HG03432 (cell line): ENCODE results near the gene SCAANT1.

Source experiments
- ATAC-seq: cut with Tn5 transposase; IDR thresholded peaks from one replicate; pipeline ENCODE4 v1.9.1; 2021; ENCODE audit warnings: mild to moderate bottlenecking, moderate library complexity; ENCODE audit not compliant: unreplicated experiment

SCAANT1 gene

DNA sequence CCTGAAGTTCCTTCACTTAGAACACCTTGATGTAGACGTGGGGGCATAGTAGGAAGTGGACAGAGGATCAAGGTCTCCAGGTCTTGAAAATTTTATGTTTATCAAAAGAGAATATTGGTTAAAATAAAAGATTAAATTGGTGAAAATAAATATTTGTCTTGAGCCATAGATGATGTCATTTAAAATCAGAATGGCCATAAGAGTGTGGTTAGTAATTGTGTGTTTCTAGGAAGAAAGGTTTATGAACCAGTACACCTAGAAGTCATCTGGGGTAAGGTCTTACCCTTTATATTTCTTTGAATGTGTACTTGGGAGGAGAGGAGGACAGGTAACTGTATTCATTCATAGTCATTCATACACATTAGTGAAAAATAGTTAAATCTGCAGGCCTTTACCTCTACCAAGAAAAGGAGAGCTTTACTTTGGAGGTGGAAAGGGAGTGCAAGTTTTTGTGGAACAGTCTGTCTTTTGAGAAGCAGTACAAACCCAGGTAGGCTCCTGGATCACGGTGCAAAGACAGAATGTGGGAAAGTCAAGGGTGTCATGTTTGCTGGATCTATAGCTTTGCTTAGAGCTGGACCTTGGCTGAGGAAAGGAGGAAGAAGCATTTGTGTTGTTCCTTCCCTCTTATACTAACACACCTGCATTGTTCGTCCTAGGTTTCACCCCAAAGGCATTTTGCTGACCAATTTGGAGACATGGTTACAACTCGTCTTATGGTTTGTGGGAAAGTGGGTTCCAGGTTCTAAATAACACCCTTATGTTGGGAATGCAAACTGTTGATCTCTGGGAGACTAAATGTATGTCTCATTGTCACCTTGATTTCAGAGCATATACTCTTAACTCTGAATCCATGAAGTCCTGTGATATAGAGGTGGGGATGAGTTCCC is 6.2 kb downstream of the SCAANT1 start:
- ATAC-seq = no peak

DNA sequence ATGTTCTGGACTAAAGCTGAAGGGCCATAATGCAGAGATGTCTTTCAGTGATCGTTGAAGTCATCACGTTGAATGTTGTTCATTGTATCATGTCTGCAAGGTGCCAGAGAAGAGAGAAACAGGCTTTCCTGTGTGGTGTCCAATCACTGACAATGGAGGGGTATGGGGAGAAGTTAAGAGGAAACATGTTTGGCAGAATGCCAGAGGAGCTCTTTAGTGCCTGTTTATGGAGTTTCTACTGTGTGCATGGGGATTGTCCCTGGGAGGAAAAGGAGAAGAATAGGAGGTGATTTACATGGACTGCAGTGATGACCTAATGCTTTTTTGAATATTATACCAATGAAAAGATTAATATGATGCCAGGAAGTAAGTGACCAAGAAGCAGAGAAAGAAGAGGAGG is 11.7 kb downstream of the SCAANT1 start:
- ATAC-seq = no peak

DNA sequence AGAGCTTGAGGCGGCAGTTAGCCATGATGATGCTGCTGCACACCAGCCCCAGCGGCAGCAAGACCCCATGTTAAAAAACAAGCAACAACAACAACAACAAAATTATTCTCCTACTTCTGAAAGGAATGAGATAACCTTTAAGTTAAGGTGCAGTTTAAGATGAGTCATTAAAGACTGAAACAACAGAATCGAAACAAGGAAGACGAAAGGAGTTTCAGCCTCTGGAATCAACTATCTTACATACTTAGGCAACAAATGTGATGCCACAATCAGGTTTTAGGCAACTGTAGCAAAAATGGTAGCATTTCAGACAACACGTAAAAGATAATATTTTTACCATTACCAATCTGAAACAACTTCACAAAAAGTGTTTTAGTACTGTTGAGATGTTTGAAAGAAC is 12.2 kb downstream of the SCAANT1 start:
- no peak for ATAC-seq

DNA sequence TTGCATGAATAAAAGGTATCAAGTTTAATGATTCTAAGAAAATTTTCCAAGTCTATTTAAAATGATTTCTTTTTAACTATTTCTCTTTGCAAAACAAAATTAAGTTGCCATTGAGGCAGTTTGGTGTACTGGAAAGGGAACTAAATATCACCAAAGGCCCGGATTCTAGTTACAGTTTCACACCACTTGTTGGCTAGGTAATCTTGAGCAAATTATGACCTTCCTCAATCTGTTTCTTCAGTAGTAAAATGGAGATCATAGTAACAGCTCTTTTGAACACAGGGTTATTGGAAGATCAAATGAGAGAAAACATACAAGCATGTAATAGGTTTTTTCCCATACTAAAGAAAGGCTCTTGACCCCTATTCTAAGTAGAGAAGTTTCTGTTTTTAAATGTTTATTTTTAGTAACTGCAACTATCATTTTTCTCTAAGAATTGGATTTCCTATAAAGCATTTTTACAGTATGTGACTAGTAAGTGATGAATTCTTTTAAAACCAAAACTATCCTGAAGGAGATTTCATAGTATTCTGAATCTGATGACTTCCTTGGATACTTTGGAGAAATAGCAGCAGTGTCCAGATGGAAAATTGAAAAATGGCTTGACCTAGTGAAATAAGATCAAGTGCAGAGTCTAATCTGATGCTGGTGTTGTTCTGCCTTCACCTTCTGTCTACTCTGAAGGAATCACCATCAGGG is 15.7 kb downstream of the SCAANT1 start:
- ATAC-seq = peak; percentile 76

DNA sequence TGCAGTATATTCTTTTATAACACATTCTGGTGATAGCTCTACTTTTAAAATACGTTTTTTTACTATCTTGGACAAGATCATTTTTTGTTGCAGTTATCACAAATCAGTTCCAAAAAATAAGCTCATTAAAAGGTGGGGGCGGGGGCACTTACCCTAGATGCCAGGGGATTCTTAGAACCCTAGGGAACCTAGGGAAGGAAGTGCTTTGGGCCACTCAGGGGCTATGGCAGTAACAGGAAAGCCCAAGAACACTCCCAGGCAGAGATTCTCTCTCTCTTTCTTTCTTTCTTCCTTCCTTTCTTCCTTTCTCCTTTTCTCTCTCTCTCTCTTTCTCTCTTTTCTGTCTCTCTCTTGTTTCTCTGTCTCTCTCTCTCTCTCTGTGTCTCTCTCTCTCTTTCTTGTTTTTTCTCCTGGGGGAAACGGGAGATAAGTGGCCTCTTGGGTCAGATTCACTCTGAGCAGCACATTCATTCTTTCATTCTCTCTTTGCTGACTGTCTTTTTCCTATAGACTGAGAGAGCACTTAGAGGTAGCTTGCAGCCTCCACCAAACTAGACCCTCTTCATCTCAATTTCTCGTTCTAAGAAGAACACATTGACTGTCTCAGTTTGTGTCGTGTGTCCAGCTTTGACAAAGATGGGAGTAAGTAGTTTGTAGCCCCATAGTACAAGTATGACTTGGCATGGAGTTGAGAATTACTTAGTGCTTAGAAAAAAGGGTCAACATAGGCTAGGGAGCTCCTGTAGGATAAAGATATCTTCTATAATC is 16.6 kb downstream of the SCAANT1 start:
- ATAC-seq = peak; percentile 35

DNA sequence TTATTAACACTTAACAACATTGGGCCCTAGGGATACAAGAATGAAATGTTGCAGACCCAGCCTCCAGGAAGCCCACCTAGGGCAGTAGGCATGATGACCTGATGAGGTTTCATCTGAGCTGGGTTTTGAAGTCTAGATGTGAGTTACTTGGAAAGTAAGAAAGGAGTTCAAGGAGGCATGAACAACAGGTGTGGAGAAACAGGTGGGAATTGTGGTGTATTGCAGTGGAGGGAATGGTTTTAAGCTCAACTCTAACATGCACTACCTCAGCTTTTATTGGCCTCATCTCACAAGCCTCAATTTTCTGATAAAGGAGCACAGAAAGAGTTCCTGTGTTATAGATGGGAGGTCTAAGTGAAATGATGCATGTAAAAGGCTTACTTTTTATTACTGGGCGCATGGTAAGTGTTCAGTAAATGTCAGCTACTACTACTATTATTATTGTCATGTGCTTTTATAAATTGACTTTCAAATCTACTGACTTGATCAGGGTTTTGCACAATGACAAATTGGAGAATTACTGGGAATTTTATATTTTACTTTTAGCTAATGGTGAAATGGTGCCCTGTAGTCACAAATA is 19.3 kb downstream of the SCAANT1 start:
- ATAC-seq = no peak

DNA sequence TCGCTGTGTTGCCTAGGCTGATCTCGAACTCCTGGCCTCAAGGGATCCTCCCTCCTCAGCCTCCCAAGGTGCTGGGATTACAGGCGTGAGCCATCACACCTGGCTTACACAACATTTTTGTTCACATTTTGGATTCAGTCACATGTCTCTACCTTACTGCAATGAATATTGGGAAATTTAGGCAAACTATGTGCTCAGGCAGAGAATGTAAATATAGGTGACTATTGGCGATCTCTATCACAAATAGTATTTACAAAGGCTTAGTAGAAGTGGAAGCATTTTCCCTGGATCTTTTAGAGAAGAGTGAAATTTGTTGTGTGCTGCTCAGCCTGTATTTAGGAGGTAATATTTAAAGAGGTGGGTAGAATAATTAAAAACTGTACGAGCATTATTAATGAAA is 20.7 kb downstream of the SCAANT1 start:
- no peak for ATAC-seq

DNA sequence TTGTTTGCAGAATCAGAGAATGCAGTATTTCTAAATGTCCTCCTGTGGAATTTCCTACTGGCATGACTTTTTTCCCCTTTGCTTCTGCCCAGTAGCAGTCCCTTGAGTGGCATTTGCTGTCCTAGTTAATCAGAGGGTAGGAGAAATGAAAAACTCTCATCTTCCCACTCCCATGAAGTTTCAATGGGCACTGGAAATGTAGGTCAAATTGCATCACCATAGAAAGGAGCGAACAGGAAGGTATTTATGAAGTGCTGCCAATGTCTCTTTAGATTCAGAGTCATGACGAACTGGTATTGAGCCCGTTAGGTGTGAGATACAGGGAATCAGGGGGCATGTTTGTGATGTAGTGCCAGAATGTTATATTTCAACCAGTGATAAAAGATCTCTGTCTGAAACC is 25.3 kb downstream of the SCAANT1 start:
- ATAC-seq = no peak

DNA sequence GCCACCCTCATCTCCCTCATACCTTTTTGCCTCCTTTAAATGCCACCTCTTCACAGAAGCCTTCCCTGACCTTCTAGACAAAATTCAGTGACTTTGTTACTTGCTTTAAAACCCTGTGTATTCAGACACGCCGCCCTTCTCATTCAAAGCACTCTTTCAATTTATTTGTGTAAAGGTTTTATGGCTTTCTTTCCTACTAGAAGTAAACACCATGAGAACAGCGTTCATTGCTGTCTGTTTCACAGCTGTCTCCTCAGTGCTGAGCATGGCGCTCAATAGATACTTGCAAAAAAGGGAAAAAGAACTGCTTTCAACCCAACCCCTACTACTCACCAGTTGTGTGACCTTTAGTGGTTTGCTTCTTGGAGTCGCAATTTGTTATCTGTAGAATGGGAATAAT is 31.5 kb downstream of the SCAANT1 start:
- no peak for ATAC-seq

DNA sequence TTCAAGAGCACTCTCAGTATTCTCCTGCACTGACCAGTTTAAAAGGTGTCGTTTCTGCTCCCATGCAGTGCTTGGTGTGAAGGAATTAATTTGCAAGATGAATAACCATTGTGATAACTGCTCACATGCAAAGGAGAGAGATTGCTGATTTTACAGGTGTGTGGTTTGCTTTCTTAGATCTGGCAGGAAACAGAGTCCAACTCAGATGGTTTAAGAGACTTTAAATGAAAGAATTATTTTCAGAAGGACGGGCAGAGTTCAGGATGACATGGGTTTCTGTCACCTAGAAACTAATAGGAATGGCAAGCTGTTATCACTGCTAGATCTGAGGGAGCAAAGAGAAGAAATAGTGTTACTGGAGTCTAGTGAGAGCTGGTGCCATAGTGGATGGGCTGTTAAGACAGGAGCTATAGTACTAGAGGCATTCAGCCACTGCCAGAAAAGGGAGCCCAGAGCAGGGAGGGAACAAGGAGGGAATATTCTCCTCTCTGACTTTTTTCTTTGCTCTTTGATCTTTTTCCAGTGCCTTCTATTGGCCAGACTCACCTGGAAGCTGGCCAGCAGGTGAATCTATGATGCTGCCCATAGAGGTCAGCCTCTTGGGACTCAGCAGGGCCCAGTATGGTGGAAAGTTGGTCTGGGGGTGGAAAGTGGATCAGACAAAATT is 33.7 kb downstream of the SCAANT1 start:
- ATAC-seq = no peak

DNA sequence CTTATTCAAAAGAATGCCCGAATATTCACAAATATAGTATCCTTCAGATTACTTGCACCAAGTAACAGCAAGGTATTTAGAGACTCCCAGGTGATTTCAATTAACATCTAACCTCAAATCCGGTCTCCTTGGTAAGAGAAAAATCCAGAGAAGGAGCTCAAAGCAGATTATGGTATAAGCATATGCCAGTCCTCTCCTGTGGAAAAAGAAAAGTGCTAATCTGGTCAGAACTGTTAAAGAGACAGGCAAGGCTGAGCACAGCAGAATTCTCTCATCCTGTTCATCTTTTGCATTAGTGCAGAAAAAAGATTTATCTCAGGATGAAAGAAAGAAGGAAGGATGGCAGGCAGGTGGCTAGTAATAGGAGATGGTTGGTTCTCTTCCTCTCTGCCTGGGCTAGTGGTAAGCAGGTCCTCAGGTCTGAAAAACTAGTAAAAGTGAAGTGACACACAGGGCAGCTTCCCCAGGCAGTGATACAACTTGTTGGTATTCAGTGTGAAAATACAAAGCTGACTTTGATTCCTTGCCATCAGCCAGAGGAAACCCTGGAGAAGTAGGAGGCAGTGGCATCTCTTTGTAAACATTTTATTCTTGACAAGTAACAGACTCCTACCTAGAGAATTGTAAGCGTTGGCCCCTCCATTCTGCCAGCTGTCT is 34.3 kb downstream of the SCAANT1 start:
- ATAC-seq = no peak

DNA sequence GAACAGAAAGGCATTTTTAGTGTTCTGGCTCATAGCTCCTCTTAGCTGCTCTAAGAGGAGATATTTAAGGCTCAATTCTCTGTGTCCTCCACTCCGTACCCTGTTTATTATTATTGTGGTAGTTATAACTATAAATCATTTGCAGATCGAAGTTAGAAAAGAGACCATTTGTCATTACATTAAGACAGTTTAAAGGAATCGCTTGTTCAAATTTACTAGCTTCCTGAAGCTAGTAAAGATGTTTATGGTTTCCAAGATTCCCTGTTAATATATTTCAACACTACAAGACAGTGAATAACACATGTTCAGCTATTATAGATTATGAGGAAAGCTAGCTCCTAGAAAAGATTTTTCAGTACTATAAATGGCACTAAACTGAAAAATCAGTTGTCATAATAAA is 35.9 kb downstream of the SCAANT1 start:
- no peak for ATAC-seq

DNA sequence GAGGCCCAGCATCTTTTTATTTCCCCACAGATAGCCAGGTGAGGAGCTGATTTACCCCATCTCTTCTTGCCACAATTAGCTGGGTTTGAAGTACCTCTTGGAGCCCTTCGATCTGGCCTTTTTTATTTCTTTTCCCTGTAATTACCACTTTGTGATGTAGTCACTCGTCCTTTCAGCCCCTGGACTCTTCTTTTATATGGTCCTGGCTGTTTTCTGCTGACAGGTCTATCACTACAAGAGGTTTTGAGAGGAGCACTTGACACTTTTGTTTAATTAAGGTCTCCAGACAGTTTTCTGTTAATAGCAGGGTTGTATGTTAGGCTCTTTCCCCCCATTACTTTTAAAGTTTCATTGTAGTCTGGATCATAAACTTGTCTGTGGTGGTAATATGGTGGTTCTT is 36.7 kb downstream of the SCAANT1 start:
- no peak for ATAC-seq

DNA sequence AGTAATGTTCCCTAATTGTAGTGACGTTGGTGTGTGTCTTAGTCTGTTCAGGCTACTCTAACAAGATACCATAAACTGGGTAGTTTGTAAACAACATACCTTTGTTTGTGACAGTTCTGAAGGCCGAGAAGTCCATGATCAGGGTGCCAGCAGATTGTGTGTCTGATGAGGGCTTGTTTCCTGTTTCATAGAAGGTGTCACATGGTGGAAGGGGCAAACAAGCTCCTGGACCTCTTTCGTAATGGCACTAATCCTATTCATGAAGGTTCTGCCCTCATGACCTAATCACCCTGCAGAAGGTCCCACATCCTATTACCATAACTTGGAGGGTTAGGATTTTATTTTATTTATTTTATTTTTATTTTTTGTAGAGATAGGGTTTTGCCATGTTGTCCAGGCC is 37.4 kb downstream of the SCAANT1 start:
- no peak for ATAC-seq

DNA sequence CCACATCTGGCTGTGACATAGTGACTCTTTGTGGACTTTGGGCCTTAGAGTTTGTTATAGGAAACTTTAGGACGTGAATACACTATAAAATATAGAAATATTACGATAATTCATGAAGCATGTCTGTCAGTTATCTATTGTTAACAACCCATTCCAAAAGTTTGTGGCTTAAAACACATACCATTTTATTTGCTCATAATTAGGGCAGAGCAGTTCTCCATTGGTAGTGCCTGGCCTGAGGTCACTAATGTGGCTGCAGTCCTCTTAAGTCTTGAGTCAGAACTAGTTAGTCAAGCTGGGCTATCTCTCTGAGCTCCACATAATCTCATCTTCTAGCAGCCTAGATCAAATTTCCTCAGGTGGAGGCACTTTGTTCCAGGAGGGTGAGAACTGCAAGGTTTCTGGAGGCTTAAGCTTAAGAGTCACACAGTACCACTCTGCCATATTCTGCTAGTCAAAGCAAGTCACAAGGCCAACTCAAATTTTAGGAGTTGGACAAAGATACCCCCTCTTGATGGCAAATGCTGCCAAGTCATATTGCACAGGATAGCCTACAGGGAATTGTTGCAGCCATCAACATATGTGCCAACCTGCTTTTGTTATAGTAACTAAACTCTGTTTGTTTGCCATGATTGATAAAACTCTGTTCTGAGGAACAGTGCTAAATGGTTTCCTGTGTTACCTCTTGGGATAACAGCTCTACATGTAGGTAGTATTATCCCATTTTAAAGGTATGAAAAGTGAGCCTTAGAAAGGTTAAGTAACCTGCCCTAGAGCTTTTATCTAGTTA is 39.9 kb downstream of the SCAANT1 start:
- ATAC-seq = no peak

DNA sequence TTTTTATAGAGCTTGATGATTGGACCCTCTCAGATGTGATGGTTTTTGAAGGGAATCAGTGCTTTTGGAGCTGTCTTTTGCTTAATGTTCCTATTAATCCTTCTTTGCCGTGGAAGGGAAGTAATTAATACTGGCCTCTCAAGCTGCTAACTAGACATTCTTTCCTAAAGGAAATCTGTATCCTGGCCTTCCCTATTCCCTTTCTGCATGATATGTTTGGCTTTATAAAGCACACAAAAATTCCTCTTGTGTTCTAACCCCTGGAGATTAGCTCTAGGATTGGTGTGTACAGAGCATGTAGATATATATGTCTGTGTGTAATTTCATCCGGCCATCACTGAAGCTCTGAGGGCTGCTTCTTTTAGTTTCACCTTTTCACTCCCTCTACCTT is 41.6 kb downstream of the SCAANT1 start:
- ATAC-seq = no peak

DNA sequence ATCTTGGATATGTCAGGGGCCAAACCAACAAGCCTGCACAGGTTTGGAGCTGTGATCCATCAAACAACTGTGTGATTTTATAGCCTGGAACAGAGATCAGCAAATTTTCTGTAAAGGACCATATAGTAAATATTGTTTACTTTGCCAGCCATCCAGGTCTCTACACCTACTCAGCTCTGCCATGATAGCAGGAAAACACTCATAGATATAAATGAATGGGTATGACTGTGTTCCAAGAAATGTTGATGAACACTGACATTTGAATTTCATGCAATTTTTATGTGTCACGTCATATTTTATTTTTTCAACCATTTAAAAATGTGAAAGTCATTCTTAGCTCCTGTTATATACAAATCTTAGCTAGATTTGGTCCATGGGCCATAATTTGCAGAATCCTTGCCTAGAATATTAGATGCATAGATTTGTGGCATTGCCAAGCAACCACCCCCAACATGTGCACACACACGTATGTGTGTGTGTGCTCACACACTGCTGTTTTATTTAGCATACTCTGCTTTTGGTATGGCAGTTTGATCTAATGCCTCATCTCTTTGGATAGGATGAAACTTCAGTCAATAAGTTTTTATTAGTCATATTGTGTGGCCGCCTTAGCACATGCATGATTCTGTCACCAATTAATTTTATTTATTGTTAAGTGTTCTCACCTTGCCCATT is 42.1 kb downstream of the SCAANT1 start:
- ATAC-seq = no peak

DNA sequence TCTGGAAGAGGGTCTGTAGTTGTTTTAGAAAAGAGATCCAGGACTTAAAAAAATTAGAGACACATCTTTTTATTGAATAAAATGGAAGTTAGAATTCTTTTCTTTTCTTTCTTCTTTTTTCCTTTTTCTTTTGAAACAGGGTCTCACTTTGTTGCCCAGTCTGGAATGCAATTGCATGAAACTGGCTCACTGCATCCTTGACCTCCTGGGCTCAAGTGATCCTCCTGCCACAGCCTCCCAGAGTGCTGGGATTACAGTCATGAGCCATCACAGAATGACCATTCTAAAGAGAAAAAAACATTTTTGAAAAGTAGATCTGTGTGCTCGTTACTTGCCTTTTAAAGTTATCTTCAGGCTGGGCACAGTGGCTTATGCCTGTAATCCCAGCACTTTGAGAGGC is 45.0 kb downstream of the SCAANT1 start:
- ATAC-seq = no peak

DNA sequence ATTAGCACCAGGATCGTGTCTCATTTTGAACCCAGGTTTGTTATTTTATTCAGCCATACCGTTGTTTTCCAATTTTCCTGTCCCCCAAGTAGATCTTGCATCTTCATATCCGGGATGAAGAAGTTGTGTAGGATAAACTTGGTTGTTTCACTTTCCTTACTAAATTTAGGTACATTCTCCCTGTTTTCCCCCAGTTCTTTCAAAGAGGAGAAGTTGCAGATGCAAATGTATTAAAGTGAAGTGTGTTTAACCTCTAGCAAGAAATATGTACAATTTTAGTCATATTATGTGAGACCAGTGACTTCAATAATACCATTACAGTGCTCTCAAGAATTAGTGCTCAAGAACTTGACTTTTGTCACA is 47.2 kb downstream of the SCAANT1 start:
- no peak for ATAC-seq
